Measurements from ENCODE around the gene CNTLN.

CNTLN gene

GRCh38 chr9:17291766-17292165, 156.9 kb downstream of the CNTLN start:
- TF ChIP-seq, protein P1, sequence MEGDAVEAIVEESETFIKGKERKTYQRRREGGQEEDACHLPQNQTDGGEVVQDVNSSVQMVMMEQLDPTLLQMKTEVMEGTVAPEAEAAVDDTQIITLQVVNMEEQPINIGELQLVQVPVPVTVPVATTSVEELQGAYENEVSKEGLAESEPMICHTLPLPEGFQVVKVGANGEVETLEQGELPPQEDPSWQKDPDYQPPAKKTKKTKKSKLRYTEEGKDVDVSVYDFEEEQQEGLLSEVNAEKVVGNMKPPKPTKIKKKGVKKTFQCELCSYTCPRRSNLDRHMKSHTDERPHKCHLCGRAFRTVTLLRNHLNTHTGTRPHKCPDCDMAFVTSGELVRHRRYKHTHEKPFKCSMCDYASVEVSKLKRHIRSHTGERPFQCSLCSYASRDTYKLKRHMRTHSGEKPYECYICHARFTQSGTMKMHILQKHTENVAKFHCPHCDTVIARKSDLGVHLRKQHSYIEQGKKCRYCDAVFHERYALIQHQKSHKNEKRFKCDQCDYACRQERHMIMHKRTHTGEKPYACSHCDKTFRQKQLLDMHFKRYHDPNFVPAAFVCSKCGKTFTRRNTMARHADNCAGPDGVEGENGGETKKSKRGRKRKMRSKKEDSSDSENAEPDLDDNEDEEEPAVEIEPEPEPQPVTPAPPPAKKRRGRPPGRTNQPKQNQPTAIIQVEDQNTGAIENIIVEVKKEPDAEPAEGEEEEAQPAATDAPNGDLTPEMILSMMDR (IDR thresholded peaks at IDR 0.05; ENCODE audit: insufficient read depth, low read length, poor library complexity, severe bottlenecking), result no peak
- no peaks in the 10 kb centered on the region for H3K27me3 ChIP-seq (replicated peaks; ENCODE audit: control insufficient read depth, insufficient read depth, low read length)
- no peak overlapping the region for H3K4me3 ChIP-seq (replicated peaks; ENCODE audit: low read depth, low read length)
- no peak for DNase-seq (ENCODE audit: extremely low read depth, insufficient read length)
- no peaks in the 10 kb centered on the region for H3K36me3 ChIP-seq (ENCODE audit: control insufficient read depth, insufficient read depth, low read length)

DNA sequence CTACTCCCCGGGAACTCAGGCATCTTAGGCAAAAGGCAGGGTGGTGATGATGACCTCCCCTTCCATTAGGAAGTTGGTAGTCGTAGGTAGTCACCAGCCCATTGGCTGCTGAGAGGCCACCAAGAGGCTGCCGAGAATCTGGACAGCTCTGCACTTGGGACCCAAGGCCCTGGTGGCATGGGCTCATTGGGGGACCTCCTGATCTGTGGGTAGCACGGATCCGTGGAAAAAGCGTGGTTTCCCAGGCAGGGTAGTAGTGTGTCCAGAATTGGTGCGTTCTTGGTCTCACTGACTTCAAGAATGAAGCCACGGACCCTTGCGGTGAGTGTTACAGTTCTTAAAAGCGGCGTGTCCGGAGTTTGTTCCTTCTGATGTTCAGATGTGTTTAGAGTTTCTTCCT, 158.8 kb downstream of the CNTLN start:
- TF ChIP-seq, protein P1 (IDR thresholded peaks at IDR 0.05; ENCODE audit: insufficient read depth, low read length, poor library complexity, severe bottlenecking), result no peak
- Histone ChIP-seq H3K27me3 (replicated peaks; ENCODE audit: control insufficient read depth, insufficient read depth, low read length) (no peaks in the 10 kb centered on the region), H3K36me3 (ENCODE audit: control insufficient read depth, insufficient read depth, low read length) (no peaks in the 10 kb centered on the region), H3K4me3 (replicated peaks; ENCODE audit: low read depth, low read length) (no peak overlapping the region)
- no peak for DNase-seq (ENCODE audit: extremely low read depth, insufficient read length)

DNA sequence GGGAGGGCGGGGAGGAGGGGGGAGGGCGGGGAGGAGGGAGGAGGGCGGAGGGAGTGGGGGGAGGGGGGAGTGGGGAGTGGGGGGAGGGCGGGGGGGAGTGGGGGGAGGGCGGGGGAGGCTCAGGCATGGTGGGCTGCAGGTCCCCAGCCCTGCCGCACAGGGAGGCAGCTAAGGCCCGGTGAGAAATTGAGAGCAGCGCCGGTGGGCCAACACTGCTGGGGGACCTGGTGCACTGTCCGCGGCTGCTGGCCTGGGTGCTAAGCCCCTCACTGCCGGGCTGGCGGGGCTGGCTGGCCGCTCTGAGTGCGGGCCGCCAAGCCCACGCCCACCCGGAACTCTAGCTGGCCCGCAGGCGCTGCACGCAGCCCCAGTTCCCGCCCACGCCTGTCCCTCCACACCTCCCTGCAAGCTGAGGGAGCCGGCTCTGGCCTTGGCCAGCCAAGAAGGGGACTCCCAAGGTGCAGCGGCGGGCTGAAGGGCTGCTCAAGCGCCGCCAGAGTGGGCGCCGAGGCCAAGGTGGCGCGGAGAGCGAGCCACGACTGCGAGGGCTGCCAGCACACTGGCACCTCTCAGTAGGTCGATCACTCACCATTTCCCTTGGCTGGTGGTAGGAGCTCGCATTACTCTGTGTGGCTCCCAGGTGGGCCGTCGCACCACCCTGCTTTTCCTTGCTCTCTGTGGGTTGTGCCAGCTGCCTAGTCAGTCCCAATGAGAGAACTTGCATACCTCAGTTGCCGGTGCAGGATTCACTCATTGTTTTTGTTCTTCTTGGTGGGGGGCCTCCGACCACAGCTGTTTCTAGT, 160.2 kb downstream of the CNTLN start:
- no peaks in the 10 kb centered on the region for H3K36me3 ChIP-seq (ENCODE audit: control insufficient read depth, insufficient read depth, low read length)
- no peak overlapping the region for H3K4me3 ChIP-seq (replicated peaks; ENCODE audit: low read depth, low read length)
- no peaks in the 10 kb centered on the region for H3K27me3 ChIP-seq (replicated peaks; ENCODE audit: control insufficient read depth, insufficient read depth, low read length)
- no peak for DNase-seq (ENCODE audit: extremely low read depth, insufficient read length)
- TF ChIP-seq, protein P1 (IDR thresholded peaks at IDR 0.05; ENCODE audit: insufficient read depth, low read length, poor library complexity, severe bottlenecking), result no peak

DNA sequence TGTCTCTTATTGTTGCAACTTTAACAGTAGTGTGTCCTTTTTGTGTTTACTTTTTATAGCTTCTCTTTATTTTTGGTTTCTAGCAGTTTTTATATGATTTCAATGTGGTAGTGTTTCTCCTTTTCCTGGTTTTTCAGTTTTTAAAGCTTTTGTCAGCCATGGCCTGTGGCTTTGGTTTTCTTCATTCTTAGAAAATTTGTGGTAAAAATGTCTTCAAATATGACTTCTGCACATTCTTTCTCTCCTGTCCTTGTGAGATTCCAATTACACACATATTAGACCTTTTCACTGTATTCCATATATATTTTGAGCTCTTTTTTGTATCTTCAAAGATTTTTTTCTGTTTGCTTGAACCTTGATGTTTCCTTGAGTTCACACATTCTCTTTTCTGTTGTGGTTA, 180.5 kb downstream of the CNTLN start:
- DNase-seq (ENCODE audit: extremely low read depth, insufficient read length), result no peak
- TF ChIP-seq, protein P1 (IDR thresholded peaks at IDR 0.05; ENCODE audit: insufficient read depth, low read length, poor library complexity, severe bottlenecking), result no peak
- Histone ChIP-seq H3K36me3 (ENCODE audit: control insufficient read depth, insufficient read depth, low read length) (no peaks in the 10 kb centered on the region), H3K4me3 (replicated peaks; ENCODE audit: low read depth, low read length) (no peak overlapping the region), H3K27me3 (replicated peaks; ENCODE audit: control insufficient read depth, insufficient read depth, low read length) (no peaks in the 10 kb centered on the region)

- no peaks in the 10 kb centered on the region for H3K27me3 ChIP-seq (replicated peaks; ENCODE audit: control insufficient read depth, insufficient read depth, low read length)
- no peak overlapping the region for H3K4me3 ChIP-seq (replicated peaks; ENCODE audit: low read depth, low read length)
- TF ChIP-seq, protein P1 (IDR thresholded peaks at IDR 0.05; ENCODE audit: insufficient read depth, low read length, poor library complexity, severe bottlenecking), result no peak
- H3K36me3 ChIP-seq (ENCODE audit: control insufficient read depth, insufficient read depth, low read length), result no peaks in the 10 kb centered on the region
- no peak for DNase-seq (ENCODE audit: extremely low read depth, insufficient read length)
These were observed 184.0 kb downstream of the CNTLN start for GRCh38 chr9:17318821-17319320.

All from GM06990 (cell line).